ENCODE results near the gene ROR1. TPM values are rescaled to one million over a fixed set of nuclear protein-coding genes. Genes with fewer than 3 reads are reported as not detected.

ROR1 gene
- total and polyA plus RNA-seq, 3 experiments from 2014 or later: not detected

DNA sequence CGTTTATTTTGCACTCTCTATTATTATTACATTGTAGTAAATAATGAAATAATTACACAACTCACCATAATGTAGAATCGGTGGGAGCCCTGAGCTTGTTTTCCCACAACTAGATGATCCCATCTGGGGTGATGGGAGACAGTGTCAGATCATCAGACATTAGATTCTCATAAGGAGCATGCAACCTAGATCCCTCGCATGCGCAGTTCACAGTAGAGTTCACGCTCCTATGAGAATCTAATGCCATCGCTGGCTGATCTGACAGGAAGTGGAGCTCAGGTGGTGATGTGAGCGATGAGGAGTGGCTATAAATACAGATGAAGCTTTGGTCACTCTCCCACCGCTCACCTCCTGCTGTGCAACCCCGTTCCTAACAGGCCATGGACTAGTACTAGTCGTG, 112.1 kb downstream of the ROR1 start:
- Mint-ChIP-seq H3K36me3 (no peaks in the 10 kb centered on the region), H3K4me3 (no peak overlapping the region), H3K27ac (no peak overlapping the region), H3K9me3 (peaks cover 0 to 3% (median 0%) of the 10 kb centered on the region in 5 donors), H3K27me3 (no peaks in the 10 kb centered on the region), H3K4me1 (no peaks in the 10 kb centered on the region)
- Histone ChIP-seq H3K9me3 (ENCODE audit: low read length) (no peaks in the 10 kb centered on the region), H3K4me1 (ENCODE audit: insufficient read depth, low read length) (no peaks in the 10 kb centered on the region), H3K4me3 (ENCODE audit: low read length) (no peak overlapping the region), H3K27me3 (ENCODE audit: insufficient read depth, low read length, poor library complexity, severe bottlenecking) (no peaks in the 10 kb centered on the region), H3K36me3 (ENCODE audit: insufficient read depth, low read length) (no peaks in the 10 kb centered on the region), H3K27ac (ENCODE audit: low read depth, low read length) (no peak overlapping the region)
- DNase-seq: no peak
- CTCF ChIA-PET: no interaction called here
- POLR2A ChIA-PET: no interaction called here

DNA sequence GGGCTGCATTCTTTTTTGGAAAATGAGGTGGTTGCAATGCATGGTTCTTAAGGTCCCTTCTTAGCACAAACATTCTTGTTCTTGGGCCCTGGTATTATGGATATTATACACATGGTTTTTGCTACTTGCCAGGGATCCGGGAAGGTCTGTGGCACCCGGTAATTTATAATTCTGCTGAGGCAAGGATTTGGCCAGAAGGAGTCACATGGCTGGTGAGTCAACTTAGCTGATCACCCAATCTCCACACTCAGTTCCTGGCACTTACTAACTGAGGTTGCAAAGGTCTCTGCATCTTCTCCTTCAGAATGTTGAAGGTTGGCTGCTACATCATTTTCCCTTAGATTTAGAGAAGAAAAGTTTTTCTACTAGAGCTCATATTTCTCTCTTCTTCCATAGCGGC, 112.5 kb downstream of the ROR1 start:
- ChIA-PET POLR2A (no interaction called here), CTCF (no interaction called here)
- H3K4me3 Mint-ChIP-seq: no peak overlapping the region
- no peaks in the 10 kb centered on the region for H3K4me1 Mint-ChIP-seq
- H3K4me1 ChIP-seq (ENCODE audit: insufficient read depth, low read length): no peaks in the 10 kb centered on the region
- H3K27ac Mint-ChIP-seq: no peak overlapping the region
- DNase-seq: no peak
- H3K27me3 ChIP-seq (ENCODE audit: insufficient read depth, low read length, poor library complexity, severe bottlenecking): no peaks in the 10 kb centered on the region
- H3K9me3 Mint-ChIP-seq: peaks cover 0 to 3% (median 0%) of the 10 kb centered on the region in 5 donors
- no peaks in the 10 kb centered on the region for H3K9me3 ChIP-seq (ENCODE audit: low read length)
- H3K36me3 Mint-ChIP-seq: no peaks in the 10 kb centered on the region
- no peaks in the 10 kb centered on the region for H3K27me3 Mint-ChIP-seq
- no peaks in the 10 kb centered on the region for H3K36me3 ChIP-seq (ENCODE audit: insufficient read depth, low read length)
- no peak overlapping the region for H3K4me3 ChIP-seq (ENCODE audit: low read length)
- H3K27ac ChIP-seq (ENCODE audit: low read depth, low read length): no peak overlapping the region

DNA sequence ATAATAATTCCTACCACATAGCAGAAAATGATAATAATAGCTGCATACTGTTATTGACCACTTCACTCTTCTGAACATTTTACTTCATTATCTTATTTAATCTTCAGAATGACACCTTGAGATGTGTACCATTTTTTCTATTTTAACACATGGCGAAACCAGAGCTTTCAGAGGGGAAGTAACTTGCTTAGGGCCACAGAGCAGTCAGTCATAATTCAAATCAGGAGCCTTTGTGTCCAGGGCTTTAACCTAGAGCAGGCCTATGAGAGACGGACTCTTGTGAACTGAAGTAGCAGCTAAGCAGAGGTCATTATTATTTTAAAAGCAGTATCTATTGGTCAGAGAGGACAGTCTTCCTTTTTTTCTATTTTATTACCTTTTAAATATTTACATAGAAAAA, 114.0 kb downstream of the ROR1 start:
- CTCF ChIA-PET: no interaction called here
- Histone ChIP-seq H3K4me1 (ENCODE audit: insufficient read depth, low read length) (no peaks in the 10 kb centered on the region), H3K27ac (ENCODE audit: low read depth, low read length) (no peak overlapping the region), H3K36me3 (ENCODE audit: insufficient read depth, low read length) (no peaks in the 10 kb centered on the region), H3K4me3 (ENCODE audit: low read length) (no peak overlapping the region), H3K27me3 (ENCODE audit: insufficient read depth, low read length, poor library complexity, severe bottlenecking) (no peaks in the 10 kb centered on the region), H3K9me3 (ENCODE audit: low read length) (no peaks in the 10 kb centered on the region)
- Mint-ChIP-seq H3K27me3 (peaks cover 0 to 1% of the 10 kb centered on the region in 2 donors), H3K36me3 (no peaks in the 10 kb centered on the region), H3K9me3 (peaks cover 0 to 3% (median 0%) of the 10 kb centered on the region in 5 donors), H3K4me1 (no peaks in the 10 kb centered on the region), H3K27ac (no peak overlapping the region), H3K4me3 (no peak overlapping the region)
- POLR2A ChIA-PET: no interaction called here
- DNase-seq: no peak

DNA sequence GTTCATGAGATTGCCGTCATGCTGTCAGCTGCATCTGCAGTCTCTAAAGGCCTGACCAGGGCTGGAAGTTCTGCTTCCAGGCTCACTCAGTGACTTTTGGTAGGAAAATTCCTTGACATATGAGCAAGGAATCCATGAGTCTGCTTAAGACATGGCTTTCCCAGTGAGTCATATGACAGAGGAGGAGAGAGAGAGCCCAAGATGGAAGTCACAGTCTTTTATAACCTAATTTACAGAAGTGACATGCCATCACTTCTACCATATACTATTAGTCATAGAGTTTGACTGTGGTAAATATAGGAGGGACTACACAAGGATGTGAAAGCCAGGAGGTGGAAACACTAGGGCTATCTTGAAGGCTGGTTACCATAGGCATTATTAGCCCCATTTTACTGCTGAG, 115.2 kb downstream of the ROR1 start:
- DNase-seq: no peak
- no peak overlapping the region for H3K27ac ChIP-seq (ENCODE audit: low read depth, low read length)
- no peaks in the 10 kb centered on the region for H3K9me3 ChIP-seq (ENCODE audit: low read length)
- H3K4me1 ChIP-seq (ENCODE audit: insufficient read depth, low read length): no peaks in the 10 kb centered on the region
- no peak overlapping the region for H3K4me3 Mint-ChIP-seq
- H3K4me1 Mint-ChIP-seq: no peaks in the 10 kb centered on the region
- H3K27me3 ChIP-seq (ENCODE audit: insufficient read depth, low read length, poor library complexity, severe bottlenecking): no peaks in the 10 kb centered on the region
- no peaks in the 10 kb centered on the region for H3K36me3 ChIP-seq (ENCODE audit: insufficient read depth, low read length)
- H3K4me3 ChIP-seq (ENCODE audit: low read length): no peak overlapping the region
- no peaks in the 10 kb centered on the region for H3K36me3 Mint-ChIP-seq
- H3K27ac Mint-ChIP-seq: no peak overlapping the region
- H3K27me3 Mint-ChIP-seq: peaks cover under 1 to 5% of the 10 kb centered on the region in 2 donors
- ChIA-PET POLR2A (no interaction called here), CTCF (no interaction called here)
- H3K9me3 Mint-ChIP-seq: peaks cover 0 to 3% (median 0%) of the 10 kb centered on the region in 5 donors

DNA sequence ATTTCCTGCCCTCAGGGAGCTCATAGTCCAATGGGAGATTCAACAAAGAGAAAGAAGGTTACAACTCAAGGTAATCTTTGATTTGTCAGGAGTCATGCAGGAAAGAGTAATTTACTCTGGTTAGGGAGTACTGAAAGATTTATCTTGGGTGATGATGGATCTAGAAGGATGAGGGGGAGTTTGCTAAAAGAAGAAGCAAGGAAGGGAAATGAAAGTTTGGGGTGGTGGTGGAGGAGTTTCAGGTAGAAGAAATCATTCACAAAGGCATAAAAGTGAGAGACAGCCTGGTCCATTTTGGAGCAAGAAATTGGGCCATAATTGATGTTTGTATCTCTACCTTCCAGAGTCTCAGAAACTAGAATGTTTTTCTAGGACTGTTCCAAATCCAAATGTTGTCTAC, 116.7 kb downstream of the ROR1 start:
- Mint-ChIP-seq H3K4me1 (no peaks in the 10 kb centered on the region), H3K9me3 (peaks cover 0 to 3% (median 0%) of the 10 kb centered on the region in 5 donors), H3K4me3 (no peak overlapping the region), H3K27me3 (peaks cover 1 to 13% of the 10 kb centered on the region in 2 donors), H3K36me3 (no peaks in the 10 kb centered on the region), H3K27ac (no peak overlapping the region)
- Histone ChIP-seq H3K9me3 (ENCODE audit: low read length) (no peaks in the 10 kb centered on the region), H3K27me3 (ENCODE audit: insufficient read depth, low read length, poor library complexity, severe bottlenecking) (no peaks in the 10 kb centered on the region), H3K4me3 (ENCODE audit: low read length) (no peak overlapping the region), H3K36me3 (ENCODE audit: insufficient read depth, low read length) (no peaks in the 10 kb centered on the region), H3K27ac (ENCODE audit: low read depth, low read length) (no peak overlapping the region), H3K4me1 (ENCODE audit: insufficient read depth, low read length) (no peaks in the 10 kb centered on the region)
- CTCF ChIA-PET: no interaction called here
- DNase-seq: no peak
- POLR2A ChIA-PET: no interaction called here

DNA sequence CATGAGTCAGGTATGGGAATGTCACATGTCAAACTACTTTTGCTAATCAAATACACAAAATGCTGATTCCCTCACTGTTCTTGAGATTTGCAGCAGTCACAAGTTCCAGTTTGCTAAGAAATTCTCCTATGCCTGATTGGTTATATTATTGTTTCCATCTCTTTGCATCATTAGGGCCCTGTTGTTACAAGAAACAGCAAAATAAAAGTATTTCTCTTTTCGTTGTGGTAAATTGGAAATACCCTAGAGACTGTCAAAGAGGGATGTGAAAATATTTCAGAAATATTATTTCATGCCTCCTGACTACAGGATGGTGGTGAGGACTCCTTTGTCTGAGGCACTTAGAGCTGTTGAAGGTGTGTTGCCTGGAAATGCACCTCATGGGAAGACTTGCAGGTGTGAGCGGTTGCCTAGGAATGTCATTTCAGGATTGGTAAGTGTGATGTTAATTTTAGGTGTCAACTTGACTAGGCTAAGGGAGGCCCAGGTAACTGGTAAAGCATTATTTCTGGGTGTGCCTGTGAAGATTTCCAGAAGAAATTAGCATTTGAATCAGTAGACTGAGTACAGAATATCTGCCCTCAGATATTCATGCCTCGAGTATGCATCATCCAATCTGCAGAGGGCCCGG, 117.4 kb downstream of the ROR1 start:
- Mint-ChIP-seq H3K27me3 (peaks cover 1 to 14% of the 10 kb centered on the region in 2 donors), H3K27ac (no peak overlapping the region), H3K4me3 (no peak overlapping the region), H3K9me3 (peaks cover 0 to 3% (median 0%) of the 10 kb centered on the region in 5 donors), H3K36me3 (no peaks in the 10 kb centered on the region), H3K4me1 (no peaks in the 10 kb centered on the region)
- ChIA-PET POLR2A (no interaction called here), CTCF (no interaction called here)
- H3K36me3 ChIP-seq (ENCODE audit: insufficient read depth, low read length): no peaks in the 10 kb centered on the region
- H3K27ac ChIP-seq (ENCODE audit: low read depth, low read length): no peak overlapping the region
- H3K27me3 ChIP-seq (ENCODE audit: insufficient read depth, low read length, poor library complexity, severe bottlenecking): no peaks in the 10 kb centered on the region
- DNase-seq: no peak
- H3K4me3 ChIP-seq (ENCODE audit: low read length): no peak overlapping the region
- no peaks in the 10 kb centered on the region for H3K4me1 ChIP-seq (ENCODE audit: insufficient read depth, low read length)
- no peaks in the 10 kb centered on the region for H3K9me3 ChIP-seq (ENCODE audit: low read length)

DNA sequence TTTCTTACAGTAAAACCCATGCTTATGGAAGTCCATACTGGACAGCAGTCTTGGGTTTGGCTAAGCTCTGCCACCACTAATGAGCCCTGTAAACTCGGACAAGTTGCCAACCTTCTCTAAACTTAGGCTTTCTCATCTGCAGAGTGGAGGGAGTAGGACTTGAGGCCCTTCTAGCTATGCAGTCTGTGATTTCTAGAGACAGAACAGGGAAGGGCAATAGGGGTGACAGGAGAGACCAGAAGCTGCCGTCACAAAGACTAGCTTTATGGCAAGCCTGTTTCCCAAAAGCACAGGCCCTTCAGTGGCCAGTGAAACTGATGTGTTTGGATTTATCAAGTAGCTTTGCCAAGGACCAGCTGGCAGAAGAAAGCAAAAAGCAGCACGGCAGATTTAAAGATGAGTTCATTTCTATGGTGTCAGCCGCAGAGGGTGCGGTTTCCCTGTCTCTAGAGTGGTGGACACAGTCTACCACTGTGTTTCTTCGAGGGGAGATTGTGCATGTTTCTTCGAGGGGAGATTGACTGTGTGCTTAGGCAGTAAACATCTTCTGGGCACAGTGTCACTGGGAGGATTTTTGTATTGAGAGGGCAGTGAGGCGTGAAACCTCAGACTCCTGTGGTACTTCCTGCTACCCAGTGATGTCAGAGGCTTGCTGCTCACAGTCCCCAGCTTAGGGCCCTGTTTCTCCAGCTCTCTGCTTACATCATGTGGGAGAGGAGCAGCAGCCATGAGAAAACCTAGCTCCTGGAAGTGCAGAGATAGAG, 119.0 kb downstream of the ROR1 start:
- no peak overlapping the region for H3K4me3 ChIP-seq (ENCODE audit: low read length)
- no peaks in the 10 kb centered on the region for H3K27me3 ChIP-seq (ENCODE audit: insufficient read depth, low read length, poor library complexity, severe bottlenecking)
- H3K4me1 ChIP-seq (ENCODE audit: insufficient read depth, low read length): no peaks in the 10 kb centered on the region
- peak in 1 of 5 donors; percentile 2 for DNase-seq
- peaks cover 0 to 1% (median 0%) of the 10 kb centered on the region in 5 donors for H3K9me3 Mint-ChIP-seq
- no peaks in the 10 kb centered on the region for H3K36me3 ChIP-seq (ENCODE audit: insufficient read depth, low read length)
- ChIA-PET CTCF (no interaction called here), POLR2A (no interaction called here)
- H3K27ac Mint-ChIP-seq: no peak overlapping the region
- H3K27me3 Mint-ChIP-seq: peaks cover 3 to 19% of the 10 kb centered on the region in 2 donors
- H3K9me3 ChIP-seq (ENCODE audit: low read length): no peaks in the 10 kb centered on the region
- H3K36me3 Mint-ChIP-seq: no peaks in the 10 kb centered on the region
- no peaks in the 10 kb centered on the region for H3K4me1 Mint-ChIP-seq
- no peak overlapping the region for H3K27ac ChIP-seq (ENCODE audit: low read depth, low read length)
- no peak overlapping the region for H3K4me3 Mint-ChIP-seq

DNA sequence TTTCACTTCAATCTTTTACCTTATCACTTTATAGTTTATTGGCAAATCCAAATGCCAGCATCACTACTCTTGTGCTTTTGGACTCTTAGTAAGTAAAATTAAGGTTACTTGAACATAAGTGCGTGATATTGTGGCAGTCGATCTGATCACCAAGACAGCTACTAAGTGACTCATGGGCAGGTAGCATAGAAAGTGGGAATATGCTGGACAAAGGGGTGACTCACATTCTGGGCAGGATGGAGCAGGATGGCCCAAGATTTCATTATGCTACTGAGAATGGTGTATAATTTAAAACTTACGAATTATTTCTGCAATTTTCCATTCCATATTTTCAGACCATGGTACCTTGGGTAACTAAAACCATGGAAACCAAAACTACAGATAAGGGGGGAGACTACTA, 120.2 kb downstream of the ROR1 start:
- H3K4me3 Mint-ChIP-seq: no peak overlapping the region
- Histone ChIP-seq H3K36me3 (ENCODE audit: insufficient read depth, low read length) (no peaks in the 10 kb centered on the region), H3K27ac (ENCODE audit: low read depth, low read length) (no peak overlapping the region), H3K27me3 (ENCODE audit: insufficient read depth, low read length, poor library complexity, severe bottlenecking) (no peaks in the 10 kb centered on the region), H3K4me3 (ENCODE audit: low read length) (no peak overlapping the region), H3K9me3 (ENCODE audit: low read length) (no peaks in the 10 kb centered on the region), H3K4me1 (ENCODE audit: insufficient read depth, low read length) (no peaks in the 10 kb centered on the region)
- no peak for DNase-seq
- H3K27me3 Mint-ChIP-seq: peaks cover 3 to 28% of the 10 kb centered on the region in 2 donors
- H3K4me1 Mint-ChIP-seq: no peaks in the 10 kb centered on the region
- no peaks in the 10 kb centered on the region for H3K9me3 Mint-ChIP-seq
- no peak overlapping the region for H3K27ac Mint-ChIP-seq
- CTCF ChIA-PET: no interaction called here
- no peaks in the 10 kb centered on the region for H3K36me3 Mint-ChIP-seq
- POLR2A ChIA-PET: no interaction called here

All from CD8-positive, alpha-beta memory T cell (primary cell).